HEK293T (cell line): ENCODE data around the gene COL4A6.

Experiments used
- ARNT ChIP-seq: fragments of 450-650 bp; IDR thresholded peaks from 2 replicates; pipeline ENCODE4 v1.6.1; 2017; ENCODE audit warnings: mild to moderate bottlenecking
- BHLHE40 ChIP-seq: fragments of 450-650 bp; IDR thresholded peaks from 2 replicates; pipeline ENCODE4 v1.6.1; 2016; ENCODE audit warnings: mild to moderate bottlenecking, moderate library complexity, borderline replicate concordance
- ELF4 ChIP-seq: fragments of 450-650 bp; IDR thresholded peaks from 2 replicates; pipeline ENCODE4 v1.6.1; 2017; ENCODE audit warnings: antibody characterized with exemption
- FOXA1 ChIP-seq: fragments of 450-650 bp; IDR thresholded peaks from 2 replicates; pipeline ENCODE4 v1.6.1; 2016; ENCODE audit warnings: mild to moderate bottlenecking
- FOXK2 ChIP-seq: fragments of 450-650 bp; IDR thresholded peaks from 2 replicates; pipeline ENCODE4 v1.6.1; 2016; ENCODE audit warnings: mild to moderate bottlenecking
- HDGF ChIP-seq: fragments of 450-650 bp; IDR thresholded peaks from 2 replicates; pipeline ENCODE4 v1.6.1; 2017; ENCODE audit warnings: antibody characterized with exemption, borderline replicate concordance
- L3MBTL2 ChIP-seq: fragments of 450-650 bp; conservative IDR thresholded peaks from 2 replicates; pipeline ENCODE4 v1.6.1; 2016; ENCODE audit warnings: mild to moderate bottlenecking
- LEF1 ChIP-seq: fragments of 450-650 bp; IDR thresholded peaks from 2 replicates; pipeline ENCODE4 v1.6.1; 2017; ENCODE audit warnings: mild to moderate bottlenecking, borderline replicate concordance
- SP1 ChIP-seq: fragments of 450-650 bp; IDR thresholded peaks from 2 replicates; pipeline ENCODE4 v1.6.1; 2017
- SUZ12 ChIP-seq: fragments of 450-650 bp; IDR thresholded peaks from 2 replicates; pipeline ENCODE4 v1.6.1; 2016; ENCODE audit warnings: mild to moderate bottlenecking
- TARDBP ChIP-seq: fragments of 450-650 bp; IDR thresholded peaks from 2 replicates; pipeline ENCODE4 v1.6.1; 2016
- ZNF384 ChIP-seq: fragments of 450-650 bp; IDR thresholded peaks from 2 replicates; pipeline ENCODE4 v1.6.1; 2016

DNA sequence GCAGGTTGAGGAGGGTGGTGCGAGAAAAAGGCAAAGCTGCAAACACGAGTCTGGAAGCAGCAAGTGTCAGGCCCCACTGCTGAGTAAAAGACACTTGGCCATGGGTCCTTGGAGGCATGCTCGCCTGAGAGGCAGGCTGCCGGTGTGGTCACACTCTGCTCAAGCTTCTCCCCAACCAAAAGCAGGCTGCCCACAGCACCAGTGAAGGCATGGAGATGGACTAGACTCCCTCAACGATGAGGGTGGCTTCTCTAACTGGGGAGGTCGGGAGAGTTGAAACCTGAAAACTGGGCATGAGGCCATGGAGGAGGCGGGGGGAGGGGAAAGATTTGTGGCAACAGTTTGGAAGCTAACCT is 260.1 kb downstream of the COL4A6 start:
- TF ChIP-seq SP1, result no peak
- no peak for TF ChIP-seq FOXK2
- no peak for TF ChIP-seq BHLHE40
- TF ChIP-seq ZNF384, result no peak
- no peak for TF ChIP-seq HDGF
- TF ChIP-seq TARDBP, result no peak
- no peak for TF ChIP-seq SUZ12
- TF ChIP-seq FOXA1, result no peak
- no peak for TF ChIP-seq L3MBTL2
- TF ChIP-seq LEF1, result no peak
- TF ChIP-seq ARNT, result no peak
- TF ChIP-seq ELF4, result no peak
